ENCODE measurements around the gene CERS6.

- TF ChIP-seq ZNF384 (IDR thresholded peaks at IDR 0.05), result no peak
- TF ChIP-seq PKNOX1 (IDR thresholded peaks at IDR 0.05), result no peak
- TF ChIP-seq SP1 (IDR thresholded peaks at IDR 0.05), result no peak
- TF ChIP-seq TARDBP (IDR thresholded peaks at IDR 0.05), result no peak
- no peak for TF ChIP-seq L3MBTL2 (conservative IDR thresholded peaks at IDR 0.05)
- TF ChIP-seq LEF1 (IDR thresholded peaks at IDR 0.05; ENCODE audit: borderline replicate concordance), result no peak
- TF ChIP-seq SUZ12 (IDR thresholded peaks at IDR 0.05), result no peak
- no peak for TF ChIP-seq ELF4 (IDR thresholded peaks at IDR 0.05)
- TF ChIP-seq NFRKB (IDR thresholded peaks at IDR 0.05), result no peak
- TF ChIP-seq FOXA1 (IDR thresholded peaks at IDR 0.05), result no peak
- no peak for TF ChIP-seq CTBP1 (IDR thresholded peaks at IDR 0.05; ENCODE audit: borderline replicate concordance)
- TF ChIP-seq FOXM1 (IDR thresholded peaks at IDR 0.05; ENCODE audit: borderline replicate concordance), result no peak
- TF ChIP-seq HDGF (IDR thresholded peaks at IDR 0.05; ENCODE audit: borderline replicate concordance), result no peak
- TF ChIP-seq BHLHE40 (IDR thresholded peaks at IDR 0.05; ENCODE audit: borderline replicate concordance), result no peak
These were observed 170.0 kb downstream of the CERS6 start for GRCh38 chr2:168626096-168626495.

Data from HEK293T (cell line).